Loucy (cell line): ENCODE data around the gene SUZ12.
A peak's percentile ranks its signal among the peaks of the same experiment; 100 is the strongest.

Experiments
- H2AFZ ChIP-seq: fragments of 200-600 bp; sonication (generic); 2 replicates; pipeline ENCODE4 v1.6.0; 2016; ENCODE audit warnings: antibody characterized with exemption, mild to moderate bottlenecking, low read length, moderate library complexity
- H3F3A ChIP-seq: fragments of 200-600 bp; 2 replicates; pipeline ENCODE4 v1.6.0; 2016; ENCODE audit warnings: antibody characterized with exemption, low read depth, mild to moderate bottlenecking
- H3K27me3 ChIP-seq: fragments of 200-600 bp; sonication (generic); 2 replicates; pipeline ENCODE4 v1.6.1; 2014; ENCODE audit warnings: low read length, mild to moderate bottlenecking; ENCODE audit not compliant: insufficient read depth, poor library complexity, severe bottlenecking
- H3K36me3 ChIP-seq: fragments of 200-600 bp; sonication (generic); 2 replicates; pipeline ENCODE4 v1.6.1; 2016; ENCODE audit warnings: low read length; ENCODE audit not compliant: insufficient read depth
- H3K4me1 ChIP-seq: fragments of 200-600 bp; sonication (generic); 2 replicates; pipeline ENCODE4 v1.5.1; 2014; ENCODE audit warnings: low read length, mild to moderate bottlenecking; ENCODE audit not compliant: insufficient read depth, poor library complexity, severe bottlenecking
- H3K4me2 ChIP-seq: fragments of 200-600 bp; sonication (generic); 2 replicates; pipeline ENCODE4 v1.6.0; 2014; ENCODE audit warnings: antibody characterized with exemption, low read length, low read depth, mild to moderate bottlenecking; ENCODE audit not compliant: poor library complexity, severe bottlenecking
- H3K4me3 ChIP-seq: fragments of 200-600 bp; sonication (generic); 2 replicates; pipeline ENCODE4 v1.5.1; 2014; ENCODE audit warnings: low read length, mild to moderate bottlenecking, mixed read lengths; ENCODE audit not compliant: poor library complexity, severe bottlenecking
- H3K79me2 ChIP-seq: fragments of 200-600 bp; sonication (generic); 2 replicates; pipeline ENCODE4 v1.6.1; 2014; ENCODE audit warnings: low read length; ENCODE audit not compliant: insufficient read depth
- H3K9ac ChIP-seq: fragments of 200-600 bp; sonication (generic); 2 replicates; pipeline ENCODE4 v1.6.0; 2014; ENCODE audit warnings: mild to moderate bottlenecking, low read depth, low read length, moderate library complexity; ENCODE audit not compliant: poor library complexity, severe bottlenecking
- H3K9me2 ChIP-seq: fragments of 200-600 bp; sonication (generic); replicated peaks from 2 replicates; pipeline ENCODE4 v1.6.1; 2016; ENCODE audit warnings: low read depth, low read length, mixed read lengths
- H3K9me3 ChIP-seq: fragments of 200-600 bp; sonication (generic); 2 replicates; pipeline ENCODE4 v1.6.1; 2014; ENCODE audit warnings: mild to moderate bottlenecking, antibody characterized with exemption, low read length, low read depth; ENCODE audit not compliant: insufficient read depth
- H4K20me1 ChIP-seq: fragments of 200-600 bp; sonication (generic); 2 replicates; pipeline ENCODE4 v1.6.0; 2014; ENCODE audit warnings: antibody characterized with exemption, low read length, mild to moderate bottlenecking; ENCODE audit not compliant: insufficient read depth, poor library complexity, severe bottlenecking
- CTCF ChIP-seq: fragments of 200-600 bp; sonication (generic); conservative IDR thresholded peaks from 2 replicates; pipeline ENCODE4 v1.5.1; 2014; ENCODE audit warnings: mild to moderate bottlenecking, antibody characterized with exemption, low read length
- EZH2phosphoT487 ChIP-seq: fragments of 200-600 bp; IDR thresholded peaks from 2 replicates; pipeline ENCODE4 v1.6.1; 2018; ENCODE audit warnings: antibody characterized with exemption, mild to moderate bottlenecking, moderate library complexity, borderline replicate concordance

Gene SUZ12

DNA sequence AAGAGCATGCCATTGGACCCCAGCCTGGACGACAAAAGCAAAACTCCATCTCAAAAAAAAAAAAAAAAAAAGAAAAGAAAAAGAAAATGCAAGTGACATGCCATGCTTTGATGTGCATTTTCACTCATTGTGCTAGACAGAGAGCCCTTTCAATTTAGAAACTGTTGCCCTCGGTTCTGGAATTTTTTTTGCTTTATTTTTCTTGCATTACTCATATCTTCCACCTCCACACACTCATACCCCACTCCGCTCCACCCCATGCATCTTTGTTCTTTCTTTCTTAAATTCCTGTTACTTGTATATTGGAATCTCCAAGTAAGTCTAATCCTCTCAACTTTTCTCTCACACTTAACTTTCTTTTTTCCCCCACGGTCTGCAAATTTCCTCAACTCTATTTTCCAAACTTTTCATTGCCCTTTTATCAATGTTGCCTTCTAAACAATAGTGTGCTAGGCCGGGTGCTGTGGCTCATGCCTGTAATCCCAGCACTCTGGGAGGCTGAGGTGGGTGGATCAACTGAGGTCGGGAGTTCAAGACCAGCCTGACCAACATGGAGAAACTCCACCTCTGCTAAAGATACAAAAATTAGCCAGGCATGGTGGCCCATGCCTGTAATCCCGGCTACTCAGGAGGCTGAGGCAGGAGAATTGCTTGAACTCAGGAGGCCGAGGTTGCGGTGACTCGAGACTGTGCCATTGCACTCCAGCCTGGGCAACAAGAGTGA lies 16.8 kb upstream of the SUZ12 start:
- H4K20me1 ChIP-seq = no peaks in the 10 kb centered on the region
- no peaks in the 10 kb centered on the region for H3K79me2 ChIP-seq
- H3K4me1 ChIP-seq = no peaks in the 10 kb centered on the region
- no peak overlapping the region for H3K4me2 ChIP-seq
- H3K36me3 ChIP-seq = no peaks in the 10 kb centered on the region
- no peak overlapping the region for H2AFZ ChIP-seq
- H3F3A ChIP-seq = no peaks in the 10 kb centered on the region
- H3K9me2 ChIP-seq = no peaks in the 10 kb centered on the region
- H3K9me3 ChIP-seq = no peaks in the 10 kb centered on the region
- no peak overlapping the region for H3K9ac ChIP-seq
- no peaks in the 10 kb centered on the region for H3K27me3 ChIP-seq
- H3K4me3 ChIP-seq = no peak overlapping the region
- TF ChIP-seq EZH2phosphoT487 (no peak), CTCF (no peak)

GRCh38 chr17:31926100-31926729 lies 10.6 kb upstream of the SUZ12 start:
- Histone ChIP-seq H2AFZ (no peak overlapping the region), H3F3A (no peaks in the 10 kb centered on the region), H3K4me1 (no peaks in the 10 kb centered on the region), H3K4me3 (no peak overlapping the region), H3K9me2 (no peaks in the 10 kb centered on the region), H3K36me3 (no peaks in the 10 kb centered on the region), H3K9ac (no peak overlapping the region), H3K9me3 (no peaks in the 10 kb centered on the region), H3K79me2 (no peaks in the 10 kb centered on the region), H4K20me1 (no peaks in the 10 kb centered on the region), H3K27me3 (no peaks in the 10 kb centered on the region), H3K4me2 (no peak overlapping the region)
- no peak for TF ChIP-seq EZH2phosphoT487
- no peak for TF ChIP-seq CTCF

DNA sequence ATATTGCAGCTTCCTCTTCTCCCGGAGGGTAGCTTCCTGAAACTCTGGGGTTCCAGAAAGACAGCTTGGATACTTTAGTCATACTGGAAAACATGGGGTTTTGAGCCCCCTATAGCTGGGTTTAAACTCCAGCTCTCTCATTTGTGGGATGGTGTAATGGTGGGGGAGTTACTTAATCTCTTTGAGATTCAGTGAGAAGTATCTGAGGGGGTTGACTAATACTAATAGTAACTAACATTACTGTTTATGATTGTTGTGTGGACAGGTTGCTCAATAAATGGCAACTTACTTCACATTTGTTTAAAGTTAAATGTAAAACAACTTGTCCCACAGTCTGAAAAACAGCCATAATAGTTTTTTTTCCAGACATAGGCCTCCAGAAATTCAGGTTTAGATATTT lies 5.1 kb upstream of the SUZ12 start:
- H2AFZ ChIP-seq = peak overlapping the region; percentile 65
- H3K4me2 ChIP-seq = no peak overlapping the region
- H3K4me1 ChIP-seq = no peaks in the 10 kb centered on the region
- no peaks in the 10 kb centered on the region for H3K9me3 ChIP-seq
- no peaks in the 10 kb centered on the region for H3K27me3 ChIP-seq
- H3K36me3 ChIP-seq = no peaks in the 10 kb centered on the region
- H3K4me3 ChIP-seq = no peak overlapping the region
- H3K79me2 ChIP-seq = no peaks in the 10 kb centered on the region
- H3F3A ChIP-seq = no peaks in the 10 kb centered on the region
- H3K9me2 ChIP-seq = no peaks in the 10 kb centered on the region
- no peak overlapping the region for H3K9ac ChIP-seq
- H4K20me1 ChIP-seq = no peaks in the 10 kb centered on the region
- TF ChIP-seq CTCF (no peak), EZH2phosphoT487 (no peak)
